Measurements from ENCODE around the gene PIP5K1B.

DNA sequence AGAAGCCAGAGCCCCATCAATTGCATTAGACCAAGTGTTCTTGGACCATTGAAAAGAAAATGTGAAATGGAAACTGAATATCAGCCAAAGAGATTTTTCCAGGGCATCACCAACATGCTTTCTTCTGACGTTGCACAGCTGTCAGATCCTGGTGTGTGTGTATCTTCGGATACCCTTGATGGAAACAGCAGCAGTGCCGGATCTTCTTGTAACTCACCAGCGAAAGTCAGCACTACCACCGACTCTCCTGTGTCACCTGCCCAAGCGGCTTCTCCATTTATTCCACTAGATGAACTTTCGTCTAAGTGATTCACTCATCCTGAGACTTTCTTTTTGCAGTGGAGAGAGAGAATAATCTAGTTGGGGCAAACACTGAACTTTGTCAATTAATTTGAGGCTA lies 75.7 kb downstream of the PIP5K1B start:
- no peak for TF ChIP-seq CTCF (IDR thresholded peaks at IDR 0.05; ENCODE audit: low read depth, low read length, poor library complexity, severe bottlenecking)
- TF ChIP-seq EZH2phosphoT487 (IDR thresholded peaks at IDR 0.05; ENCODE audit: borderline replicate concordance, low read length): no peak
